ENCODE data around the gene PEX19. TPM values are rescaled to one million over a fixed set of nuclear protein-coding genes. Genes with fewer than 3 reads are reported as not detected.

Gene PEX19
- total RNA-seq, 2 experiments from 2014 or later, result 48.8 to 49.8 TPM

- Mint-ChIP-seq H3K36me3 (ENCODE audit: low read depth) (peaks cover 5% of the 10 kb centered on the region), H3K27me3 (no peaks in the 10 kb centered on the region), H3K9me3 (no peaks in the 10 kb centered on the region), H3K4me3 (no peak overlapping the region), H3K27ac (no peak overlapping the region), H3K4me1 (peaks cover 2% of the 10 kb centered on the region)
- ChIA-PET CTCF (interaction anchor here (0.9 to 3.0 kb wide), 10 partner anchors 10 to 188 kb away, joined by 3 to 26 read pairs (median 6); no protein-coding TSS in a partner anchor), POLR2A (no interaction called here)
- no peak for DNase-seq
These were observed 33.9 kb downstream of the PEX19 start for GRCh38 chr1:160251011-160251410.

GRCh38 chr1:160247053-160247452 is 37.9 kb downstream of the PEX19 start:
- H3K36me3 Mint-ChIP-seq (ENCODE audit: low read depth), result peaks cover 14% of the 10 kb centered on the region
- H3K4me3 Mint-ChIP-seq, result no peak overlapping the region
- no peaks in the 10 kb centered on the region for H3K9me3 Mint-ChIP-seq
- peaks cover 2% of the 10 kb centered on the region for H3K4me1 Mint-ChIP-seq
- H3K27me3 Mint-ChIP-seq, result no peaks in the 10 kb centered on the region
- CTCF ChIA-PET, result interaction anchor here (1.0 to 1.8 kb wide), 5 partner anchors 13 to 54 kb away, joined by 3 to 6 read pairs (median 3); partner anchors contain the start of gene DCAF8
- no peak overlapping the region for H3K27ac Mint-ChIP-seq
- DNase-seq, result no peak
- POLR2A ChIA-PET, result no interaction called here

- no peak for DNase-seq
- POLR2A ChIA-PET, result no interaction called here
- CTCF ChIA-PET, result interaction anchor here (1.3 to 1.8 kb wide), 2 partner anchors 15 to 26 kb away, joined by 3 read pairs; no protein-coding TSS in a partner anchor
- no peak overlapping the region for H3K27ac Mint-ChIP-seq
- H3K36me3 Mint-ChIP-seq (ENCODE audit: low read depth), result peaks cover 17% of the 10 kb centered on the region
- no peak overlapping the region for H3K4me3 Mint-ChIP-seq
- no peaks in the 10 kb centered on the region for H3K4me1 Mint-ChIP-seq
- H3K27me3 Mint-ChIP-seq, result no peaks in the 10 kb centered on the region
- no peaks in the 10 kb centered on the region for H3K9me3 Mint-ChIP-seq
These were observed 39.5 kb downstream of the PEX19 start for GRCh38 chr1:160245434-160245833.

- no peak for DNase-seq
- POLR2A ChIA-PET, result no interaction called here
- H3K27ac Mint-ChIP-seq, result no peak overlapping the region
- no peaks in the 10 kb centered on the region for H3K4me1 Mint-ChIP-seq
- no peaks in the 10 kb centered on the region for H3K27me3 Mint-ChIP-seq
- CTCF ChIA-PET, result interaction anchor here (0.6 to 5.5 kb wide), 7 partner anchors 7 to 190 kb away, joined by 3 to 26 read pairs (median 5); no protein-coding TSS in a partner anchor
- H3K9me3 Mint-ChIP-seq, result no peaks in the 10 kb centered on the region
- peaks cover 27% of the 10 kb centered on the region for H3K36me3 Mint-ChIP-seq (ENCODE audit: low read depth)
- no peak overlapping the region for H3K4me3 Mint-ChIP-seq
These were observed 40.7 kb downstream of the PEX19 start for GRCh38 chr1:160244209-160244608.

- ChIA-PET POLR2A (no interaction called here), CTCF (interaction anchor here (0.6 to 5.5 kb wide), 8 partner anchors 8 to 189 kb away, joined by 3 to 26 read pairs (median 5); partner anchors contain the start of gene CASQ1)
- no peak for DNase-seq
- no peaks in the 10 kb centered on the region for H3K27me3 Mint-ChIP-seq
- H3K9me3 Mint-ChIP-seq, result no peaks in the 10 kb centered on the region
- no peaks in the 10 kb centered on the region for H3K4me1 Mint-ChIP-seq
- no peak overlapping the region for H3K27ac Mint-ChIP-seq
- peaks cover 31% of the 10 kb centered on the region for H3K36me3 Mint-ChIP-seq (ENCODE audit: low read depth)
- H3K4me3 Mint-ChIP-seq, result no peak overlapping the region
These were observed 41.2 kb downstream of the PEX19 start for GRCh38 chr1:160243767-160244166.

GRCh38 chr1:160239582-160240299 is 45.2 kb downstream of the PEX19 start:
- POLR2A ChIA-PET, result no interaction called here
- no peak overlapping the region for H3K4me3 Mint-ChIP-seq
- H3K36me3 Mint-ChIP-seq (ENCODE audit: low read depth), result peaks cover 52% of the 10 kb centered on the region
- DNase-seq, result no peak
- no peaks in the 10 kb centered on the region for H3K9me3 Mint-ChIP-seq
- peaks cover 1% of the 10 kb centered on the region for H3K4me1 Mint-ChIP-seq
- no peak overlapping the region for H3K27ac Mint-ChIP-seq
- CTCF ChIA-PET, result interaction anchor here (0.8 to 5.5 kb wide), 4 partner anchors 11 to 115 kb away, joined by 3 to 26 read pairs (median 4); partner anchors contain the start of gene DCAF8
- no peaks in the 10 kb centered on the region for H3K27me3 Mint-ChIP-seq

- ChIA-PET POLR2A (no interaction called here), CTCF (interaction anchor here (0.9 to 5.5 kb wide), 3 partner anchors 13 to 116 kb away, joined by 3 to 26 read pairs (median 3); no protein-coding TSS in a partner anchor)
- Mint-ChIP-seq H3K27ac (no peak overlapping the region), H3K4me1 (peaks cover 1% of the 10 kb centered on the region), H3K36me3 (ENCODE audit: low read depth) (peaks cover 52% of the 10 kb centered on the region), H3K27me3 (no peaks in the 10 kb centered on the region), H3K4me3 (no peak overlapping the region), H3K9me3 (no peaks in the 10 kb centered on the region)
- no peak for DNase-seq
These were observed 46.5 kb downstream of the PEX19 start for GRCh38 chr1:160238408-160238807.

- Mint-ChIP-seq H3K27me3 (no peaks in the 10 kb centered on the region), H3K9me3 (no peaks in the 10 kb centered on the region), H3K36me3 (ENCODE audit: low read depth) (peaks cover 49% of the 10 kb centered on the region), H3K27ac (no peak overlapping the region), H3K4me1 (peaks cover 1% of the 10 kb centered on the region), H3K4me3 (no peak overlapping the region)
- POLR2A ChIA-PET, result no interaction called here
- CTCF ChIA-PET, result interaction anchor here (0.6 to 0.9 kb wide), 2 partner anchors 20 to 32 kb away, joined by 3 read pairs; no protein-coding TSS in a partner anchor
- DNase-seq, result no peak
These were observed 47.4 kb downstream of the PEX19 start for GRCh38 chr1:160237558-160237957.

- Mint-ChIP-seq H3K27me3 (no peaks in the 10 kb centered on the region), H3K4me1 (peaks cover 1% of the 10 kb centered on the region), H3K36me3 (ENCODE audit: low read depth) (peaks cover 46% of the 10 kb centered on the region), H3K4me3 (no peak overlapping the region), H3K9me3 (no peaks in the 10 kb centered on the region), H3K27ac (no peak overlapping the region)
- ChIA-PET CTCF (interaction anchor here (0.6 kb wide), 1 partner anchor 33 kb away, joined by 3 read pairs; no protein-coding TSS in a partner anchor), POLR2A (no interaction called here)
- DNase-seq, result no peak
These were observed 48.1 kb downstream of the PEX19 start for GRCh38 chr1:160236806-160237205.

- Mint-ChIP-seq H3K4me1 (no peaks in the 10 kb centered on the region), H3K4me3 (no peak overlapping the region), H3K9me3 (no peaks in the 10 kb centered on the region), H3K36me3 (ENCODE audit: low read depth) (peaks cover 51% of the 10 kb centered on the region), H3K27me3 (no peaks in the 10 kb centered on the region), H3K27ac (no peak overlapping the region)
- ChIA-PET CTCF (interaction anchor here (0.7 to 1.4 kb wide), 7 partner anchors 8 to 87 kb away, joined by 3 to 5 read pairs (median 4); no protein-coding TSS in a partner anchor), POLR2A (interaction anchor here (0.5 kb wide), 1 partner anchor 33 kb away, joined by 4 read pairs; no protein-coding TSS in a partner anchor)
- no peak for DNase-seq
These were observed 52.0 kb downstream of the PEX19 start for GRCh38 chr1:160232911-160233310.

GRCh38 chr1:160228431-160228830 is 56.5 kb downstream of the PEX19 start:
- ChIA-PET CTCF (interaction anchor here (0.6 to 1.8 kb wide), 10 partner anchors 11 to 127 kb away, joined by 3 to 8 read pairs (median 4); no protein-coding TSS in a partner anchor), POLR2A (no interaction called here)
- Mint-ChIP-seq H3K27ac (no peak overlapping the region), H3K4me1 (no peaks in the 10 kb centered on the region), H3K36me3 (ENCODE audit: low read depth) (peaks cover 45% of the 10 kb centered on the region), H3K4me3 (no peak overlapping the region), H3K9me3 (no peaks in the 10 kb centered on the region), H3K27me3 (no peaks in the 10 kb centered on the region)
- DNase-seq, result no peak

- H3K36me3 Mint-ChIP-seq (ENCODE audit: low read depth), result peaks cover 49% of the 10 kb centered on the region
- no peaks in the 10 kb centered on the region for H3K4me1 Mint-ChIP-seq
- no peak overlapping the region for H3K4me3 Mint-ChIP-seq
- H3K27ac Mint-ChIP-seq, result no peak overlapping the region
- ChIA-PET CTCF (interaction anchor here (1.4 to 1.8 kb wide), 3 partner anchors 17 to 64 kb away, joined by 5 to 8 read pairs (median 6); no protein-coding TSS in a partner anchor), POLR2A (no interaction called here)
- no peaks in the 10 kb centered on the region for H3K27me3 Mint-ChIP-seq
- H3K9me3 Mint-ChIP-seq, result no peaks in the 10 kb centered on the region
- DNase-seq, result no peak
These were observed 57.4 kb downstream of the PEX19 start for GRCh38 chr1:160227561-160227960.

GRCh38 chr1:160227034-160227433 is 57.9 kb downstream of the PEX19 start:
- peaks cover 54% of the 10 kb centered on the region for H3K36me3 Mint-ChIP-seq (ENCODE audit: low read depth)
- H3K4me3 Mint-ChIP-seq, result no peak overlapping the region
- H3K27me3 Mint-ChIP-seq, result no peaks in the 10 kb centered on the region
- POLR2A ChIA-PET, result no interaction called here
- no peak for DNase-seq
- CTCF ChIA-PET, result interaction anchor here (1.8 kb wide), 1 partner anchor 64 kb away, joined by 5 read pairs; no protein-coding TSS in a partner anchor
- no peaks in the 10 kb centered on the region for H3K9me3 Mint-ChIP-seq
- no peak overlapping the region for H3K27ac Mint-ChIP-seq
- H3K4me1 Mint-ChIP-seq, result no peaks in the 10 kb centered on the region

Measured in activated CD4-positive, alpha-beta T cell treated with anti-CD3 and anti-CD28 coated beads, Interleukin-2, amount 10 ng/mL, durations not matched to agents 7 days and 5 days (primary cell).